SJSA1 (cell line): ENCODE measurements around the gene EFHD1. TPM values are rescaled to one million over a fixed set of nuclear protein-coding genes. Genes with fewer than 3 reads are reported as not detected.
"Not testable (repeated sequence)": the region's sequence is repeated elsewhere in the genome, so short reads cannot be mapped to it uniquely, and the experiment has no call there.

Experiments
- DNase-seq, 2 experiments: peaks; one replicate each; pipeline ENCODE4 v3.0.0-alpha.2; 2015 to 2020; ENCODE audit warnings: low spot score in 2 of 2, low read depth in 1 of 2
- H3K27ac ChIP-seq: fragments of 250-450 bp; sonication (Bioruptor Pico); 2 replicates; pipeline ENCODE4 v1.5.1; 2020; ENCODE audit warnings: mild to moderate bottlenecking, moderate library complexity
- H3K27me3 ChIP-seq: fragments of 250-450 bp; sonication (Bioruptor Pico); replicated peaks from 2 replicates; pipeline ENCODE4 v1.5.1; 2020; ENCODE audit warnings: mild to moderate bottlenecking, moderate library complexity
- H3K36me3 ChIP-seq: fragments of 250-450 bp; sonication (Bioruptor Pico); 2 replicates; pipeline ENCODE4 v1.5.1; 2020; ENCODE audit warnings: mild to moderate bottlenecking
- H3K4me1 ChIP-seq: fragments of 250-450 bp; sonication (Bioruptor Pico); replicated peaks from 2 replicates; pipeline ENCODE4 v1.6.1; 2021; ENCODE audit warnings: mild to moderate bottlenecking
- H3K4me3 ChIP-seq: fragments of 250-450 bp; sonication (Bioruptor Pico); 2 replicates; pipeline ENCODE4 v1.5.1; 2020; ENCODE audit warnings: mild to moderate bottlenecking
- H3K9me3 ChIP-seq: fragments of 250-450 bp; sonication (Bioruptor Pico); replicated peaks from 2 replicates; pipeline ENCODE4 v1.5.1; 2020; ENCODE audit warnings: mild to moderate bottlenecking
- total RNA-seq: library from RNA; depleted of rRNA; stranded (reverse); fragments of >200 nt; shearing (Covaris generic); gene quantifications from 2 replicates; pipeline ENCODE4 v1.2.3, GENCODE V29; 2014

The EFHD1 gene
- total RNA-seq, 1 experiment from 2014 or later = 0.66 TPM

DNA sequence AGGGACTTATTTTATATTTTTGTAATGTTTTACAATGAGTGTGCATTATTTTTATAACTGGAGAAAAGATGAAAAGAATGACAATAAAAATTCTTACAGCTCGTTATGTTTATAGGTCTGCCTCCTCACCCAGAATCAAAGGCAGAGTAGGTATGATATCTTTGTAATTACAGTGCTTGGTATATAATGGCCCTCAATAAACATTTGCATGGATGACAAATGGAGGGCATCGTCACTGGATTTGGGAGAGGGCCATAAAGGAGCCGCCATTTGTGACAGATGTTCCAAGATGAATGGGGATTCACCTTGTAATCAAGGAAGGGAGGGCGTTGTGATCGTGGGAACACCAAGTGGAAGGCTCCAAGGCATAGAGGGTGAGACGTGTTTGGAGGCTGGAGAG, 41.1 kb downstream of the EFHD1 start:
- Histone ChIP-seq H3K4me3 (no peak overlapping the region), H3K27me3 (no peaks in the 10 kb centered on the region), H3K36me3 (no peaks in the 10 kb centered on the region), H3K4me1 (peaks cover 7% of the 10 kb centered on the region; the same call in 1 of the 2 replicates), H3K9me3 (no peaks in the 10 kb centered on the region), H3K27ac (no peak overlapping the region)
- DNase-seq = no peak

DNA sequence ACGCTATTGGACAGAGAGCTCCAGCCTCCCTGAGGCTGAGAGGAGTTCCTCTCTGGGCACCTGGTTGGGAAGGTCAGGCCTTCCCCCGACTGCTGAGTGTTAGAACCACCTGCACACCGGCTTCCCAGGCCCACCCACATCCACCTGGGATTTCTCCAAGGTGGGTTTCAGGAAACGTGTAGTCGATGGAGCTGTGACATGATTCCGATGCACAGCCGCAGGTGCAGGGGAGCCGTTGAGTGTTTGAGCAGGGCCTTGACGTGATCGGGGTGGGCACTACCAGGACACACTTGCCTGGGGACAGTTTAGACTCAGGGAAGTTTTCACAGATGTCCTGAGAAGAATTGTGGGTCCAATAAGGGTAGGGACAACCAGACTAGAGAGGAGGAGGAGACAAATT, 42.0 kb downstream of the EFHD1 start:
- H3K4me3 ChIP-seq = no peak overlapping the region
- H3K27me3 ChIP-seq = no peaks in the 10 kb centered on the region
- DNase-seq = no peak
- no peaks in the 10 kb centered on the region for H3K9me3 ChIP-seq
- H3K4me1 ChIP-seq = peaks cover 7% of the 10 kb centered on the region; the same call in 1 of the 2 replicates
- H3K27ac ChIP-seq = no peak overlapping the region
- no peaks in the 10 kb centered on the region for H3K36me3 ChIP-seq

DNA sequence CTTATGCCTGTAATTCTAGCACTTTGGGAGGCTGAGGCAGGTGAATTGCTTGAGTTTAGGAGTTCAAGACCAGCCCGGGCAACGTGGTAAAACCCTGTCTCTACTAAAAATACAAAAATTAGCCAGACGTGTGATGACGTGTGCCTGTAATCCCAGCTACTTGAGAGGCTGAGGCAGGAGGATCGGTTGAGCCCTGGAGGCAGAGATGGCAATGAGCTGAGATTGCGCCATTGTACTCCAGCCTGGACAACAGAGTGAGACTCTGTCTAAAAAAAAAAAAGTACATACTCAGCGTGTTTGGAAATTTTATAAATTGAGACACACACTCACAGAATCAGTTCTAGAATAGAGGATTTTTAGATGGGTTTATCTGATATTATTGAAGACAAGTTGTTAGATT, 46.6 kb downstream of the EFHD1 start:
- DNase-seq = no peak
- H3K27ac ChIP-seq = no peak overlapping the region
- no peaks in the 10 kb centered on the region for H3K9me3 ChIP-seq
- no peaks in the 10 kb centered on the region for H3K4me1 ChIP-seq
- no peaks in the 10 kb centered on the region for H3K36me3 ChIP-seq
- no peaks in the 10 kb centered on the region for H3K27me3 ChIP-seq
- H3K4me3 ChIP-seq = no peak overlapping the region

DNA sequence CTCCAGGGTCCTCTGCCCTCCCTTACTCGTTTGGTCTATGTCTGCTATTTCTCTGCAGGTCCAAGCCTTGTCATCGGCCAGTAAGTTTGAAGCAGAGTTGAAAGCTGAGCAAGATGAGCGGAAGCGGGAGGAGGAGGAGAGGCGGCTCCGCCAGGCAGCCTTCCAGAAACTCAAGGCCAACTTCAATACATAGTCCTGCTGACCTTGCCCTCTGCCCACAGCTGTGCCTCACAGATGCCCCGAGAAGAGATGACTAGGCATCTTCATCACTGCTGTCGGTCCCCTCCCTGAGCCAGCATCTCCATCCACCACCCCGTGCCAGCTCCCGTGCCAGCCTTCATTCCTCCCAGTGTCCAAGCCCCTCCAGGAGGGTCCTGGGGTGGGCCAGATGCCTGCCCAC, 48.1 kb downstream of the EFHD1 start:
- no peaks in the 10 kb centered on the region for H3K4me1 ChIP-seq
- no peak overlapping the region for H3K27ac ChIP-seq
- H3K27me3 ChIP-seq = no peaks in the 10 kb centered on the region
- H3K36me3 ChIP-seq = no peaks in the 10 kb centered on the region
- no peaks in the 10 kb centered on the region for H3K9me3 ChIP-seq
- H3K4me3 ChIP-seq = no peak overlapping the region
- DNase-seq = no peak

DNA sequence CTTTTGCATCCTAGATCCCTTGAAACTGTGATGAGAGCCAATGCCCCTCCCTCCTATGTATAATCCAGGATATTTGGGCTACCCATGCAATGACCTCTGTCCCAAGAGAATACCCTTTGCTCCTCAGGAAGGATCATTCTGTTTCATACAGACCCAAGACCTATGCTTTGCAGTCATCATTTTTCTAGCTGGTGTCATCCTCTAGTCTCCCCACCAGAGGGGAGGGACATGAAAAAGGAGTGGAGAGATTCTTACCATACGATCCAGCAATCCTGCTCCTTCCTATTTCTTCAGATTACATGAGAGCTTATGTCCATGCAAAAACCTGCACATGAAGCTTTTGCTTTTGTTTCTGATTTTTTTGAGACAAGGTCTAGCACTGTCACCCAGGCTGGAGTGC, 50.0 kb downstream of the EFHD1 start:
- no peaks in the 10 kb centered on the region for H3K27me3 ChIP-seq
- DNase-seq = no peak
- no peaks in the 10 kb centered on the region for H3K36me3 ChIP-seq
- H3K4me3 ChIP-seq = no peak overlapping the region
- no peak overlapping the region for H3K27ac ChIP-seq
- H3K4me1 ChIP-seq = no peaks in the 10 kb centered on the region
- no peaks in the 10 kb centered on the region for H3K9me3 ChIP-seq

DNA sequence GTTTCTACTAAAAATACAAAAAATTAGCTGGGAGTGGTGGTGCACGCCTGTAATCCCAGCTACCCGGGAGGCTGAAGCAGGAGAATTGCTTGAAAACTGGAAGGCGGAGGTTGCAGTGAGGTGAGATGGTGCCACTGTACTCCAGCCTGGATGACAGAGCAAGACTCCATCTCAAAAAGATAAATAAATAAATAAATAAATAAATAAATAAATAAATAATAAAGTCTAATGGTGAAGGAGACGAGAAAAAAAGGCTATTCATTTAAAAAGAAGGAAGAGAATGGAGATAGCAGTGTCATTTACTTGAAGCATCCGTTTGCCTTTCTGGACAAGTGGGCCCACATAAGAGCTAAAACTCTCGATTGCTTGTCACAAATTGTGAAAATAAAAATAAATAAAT, 52.0 kb downstream of the EFHD1 start:
- H3K4me1 ChIP-seq, H3K27me3 ChIP-seq, H3K36me3 ChIP-seq, H3K27ac ChIP-seq, H3K9me3 ChIP-seq, H3K4me3 ChIP-seq, DNase-seq: not testable (repeated sequence)

DNA sequence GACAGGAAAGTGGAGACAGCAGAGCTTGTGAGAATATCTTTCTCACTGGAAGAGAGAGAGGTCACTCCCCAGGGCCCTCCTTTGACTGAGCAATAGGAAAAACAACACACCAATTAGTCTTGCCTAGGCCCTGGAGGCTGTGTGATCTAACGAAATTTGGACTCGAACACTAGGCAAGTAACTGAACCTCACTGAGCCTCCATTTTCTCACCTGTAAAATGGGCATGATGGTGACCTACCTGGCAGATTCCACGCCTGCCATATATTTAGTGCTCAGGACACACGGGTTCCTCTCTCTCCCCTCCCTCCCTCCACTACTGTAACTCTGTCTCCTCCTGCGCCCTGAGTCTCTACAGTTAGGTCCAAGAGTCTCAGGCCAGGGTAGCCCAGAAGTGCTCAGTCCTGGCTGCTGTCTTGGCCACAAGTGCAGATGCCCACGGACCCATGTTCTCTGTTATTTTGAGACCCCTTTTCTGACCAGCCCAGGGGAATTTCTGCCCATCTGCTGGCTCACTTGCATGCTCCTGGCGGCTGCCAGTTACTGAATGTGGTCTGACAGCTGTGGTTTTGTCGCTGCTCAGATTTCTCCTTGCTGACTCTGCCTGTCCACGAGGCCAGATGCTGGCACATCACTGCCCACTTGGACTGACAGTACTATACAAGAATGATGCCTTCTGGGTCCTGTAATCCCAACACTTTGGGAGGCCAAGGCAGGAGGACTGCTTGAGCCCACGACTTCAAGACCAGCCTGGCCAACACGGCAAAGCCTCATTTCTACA, 54.2 kb downstream of the EFHD1 start:
- H3K4me1 ChIP-seq = no peaks in the 10 kb centered on the region
- no peaks in the 10 kb centered on the region for H3K27me3 ChIP-seq
- H3K9me3 ChIP-seq = no peaks in the 10 kb centered on the region
- no peaks in the 10 kb centered on the region for H3K36me3 ChIP-seq
- no peak for DNase-seq
- H3K27ac ChIP-seq = no peak overlapping the region
- H3K4me3 ChIP-seq = no peak overlapping the region

DNA sequence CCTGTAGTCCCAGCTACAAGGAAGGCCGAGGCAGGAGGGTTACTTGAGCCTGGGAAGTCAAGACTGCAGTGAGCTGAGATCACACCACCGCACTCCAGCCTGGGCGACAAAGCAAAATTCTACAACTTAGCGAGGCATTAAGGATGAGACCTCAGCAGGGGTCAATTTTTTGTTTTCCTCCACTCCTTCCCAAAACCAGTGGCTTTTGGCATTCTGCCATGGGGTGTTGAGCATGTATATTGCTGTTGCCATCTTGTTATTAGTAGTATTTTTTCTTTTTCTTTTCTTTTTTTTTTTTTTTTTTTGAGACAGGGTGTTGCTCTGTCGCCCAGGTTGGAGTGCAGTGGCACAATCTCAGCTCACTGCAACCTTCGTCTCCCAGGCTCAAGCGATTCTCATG, 54.8 kb downstream of the EFHD1 start:
- Histone ChIP-seq H3K9me3 (no peaks in the 10 kb centered on the region), H3K4me1 (no peaks in the 10 kb centered on the region), H3K27me3 (no peaks in the 10 kb centered on the region), H3K36me3 (no peaks in the 10 kb centered on the region), H3K4me3 (no peak overlapping the region), H3K27ac (no peak overlapping the region)
- no peak for DNase-seq

DNA sequence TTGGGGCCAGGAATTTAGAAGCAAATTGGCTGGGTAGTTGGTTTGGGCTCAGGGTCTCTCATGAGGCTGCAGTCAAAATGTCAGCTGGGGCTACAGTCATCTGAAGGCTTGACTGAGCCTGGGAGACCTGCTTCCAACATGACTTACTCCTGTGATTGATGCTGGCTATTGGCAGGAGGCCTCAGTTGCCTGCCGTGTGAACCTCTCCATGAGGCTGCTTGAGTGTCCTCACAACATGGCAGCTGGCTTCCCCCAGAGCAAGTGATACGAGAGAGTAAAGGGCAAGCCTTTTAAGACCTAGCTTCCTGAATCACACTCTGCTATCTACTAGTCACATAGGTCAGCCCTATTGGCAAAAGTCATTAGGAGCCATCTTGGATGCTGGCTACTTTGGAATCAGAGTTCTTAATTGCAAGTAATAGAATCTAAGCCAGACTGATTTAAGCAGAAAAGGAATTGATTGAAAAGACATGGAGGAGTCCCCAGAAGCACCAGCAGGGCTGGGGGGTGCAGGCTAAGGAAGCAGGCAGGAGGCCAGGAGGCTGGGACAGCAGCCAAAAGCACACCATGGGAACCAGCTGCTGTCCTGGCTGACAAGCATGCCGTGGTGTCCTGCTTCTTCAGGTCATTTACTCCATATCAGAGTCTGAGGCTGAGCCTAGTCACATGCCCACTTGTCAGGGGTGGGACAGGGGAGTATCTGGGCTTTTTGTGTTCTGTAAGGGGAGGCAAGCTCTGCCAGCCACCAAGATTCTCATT, 55.9 kb downstream of the EFHD1 start:
- H3K9me3 ChIP-seq = no peaks in the 10 kb centered on the region
- H3K27ac ChIP-seq = no peak overlapping the region
- no peaks in the 10 kb centered on the region for H3K27me3 ChIP-seq
- DNase-seq = no peak
- H3K4me1 ChIP-seq = no peaks in the 10 kb centered on the region
- no peaks in the 10 kb centered on the region for H3K36me3 ChIP-seq
- H3K4me3 ChIP-seq = no peak overlapping the region

DNA sequence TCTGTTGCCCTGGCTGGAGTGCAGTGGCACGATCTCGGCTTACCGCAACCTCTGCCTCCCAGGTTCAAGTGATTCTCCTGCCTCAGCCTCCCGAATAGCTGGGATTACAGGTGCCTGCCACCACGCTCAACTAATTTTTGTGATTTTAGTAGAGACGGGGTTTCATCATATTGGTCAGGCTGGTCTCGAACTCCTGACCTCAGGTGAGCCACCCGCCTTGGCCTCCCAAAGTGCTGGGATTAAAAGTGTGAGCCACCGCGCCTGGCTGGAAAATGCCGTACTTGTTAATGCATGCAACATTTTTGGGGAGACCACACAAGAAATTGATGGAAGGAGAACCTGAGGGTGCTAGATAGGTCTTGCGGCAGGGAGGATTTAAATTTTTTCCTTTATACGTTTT, 57.7 kb downstream of the EFHD1 start:
- not testable (repeated sequence) for H3K4me3 ChIP-seq, H3K9me3 ChIP-seq, H3K27me3 ChIP-seq, H3K36me3 ChIP-seq, H3K27ac ChIP-seq, H3K4me1 ChIP-seq
- peak in 1 of 2 experiments; percentile 5 for DNase-seq

DNA sequence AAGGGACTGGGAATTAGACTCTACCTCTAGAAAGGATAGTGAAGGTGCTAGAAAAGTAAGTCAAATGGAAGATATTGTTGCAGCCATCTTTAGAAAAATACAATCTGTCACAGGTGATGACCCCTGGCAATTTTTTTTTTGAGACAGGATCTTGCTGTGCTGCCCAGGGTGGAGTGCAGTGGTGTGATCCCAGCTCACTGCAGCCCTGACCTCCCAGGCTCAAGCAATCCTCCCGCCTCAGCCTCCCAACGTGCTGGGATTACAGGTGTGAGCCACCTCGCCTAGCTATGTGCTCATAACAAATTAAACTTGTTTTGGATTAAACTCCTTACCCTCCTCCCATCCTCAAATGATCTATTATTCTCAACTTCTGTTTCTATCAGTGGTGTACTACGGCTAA, 59.9 kb downstream of the EFHD1 start:
- Histone ChIP-seq H3K9me3 (no peaks in the 10 kb centered on the region), H3K36me3 (peaks cover 6% of the 10 kb centered on the region), H3K27me3 (no peaks in the 10 kb centered on the region), H3K4me3 (no peak overlapping the region), H3K4me1 (peaks cover 9% of the 10 kb centered on the region), H3K27ac (no peak overlapping the region)
- peak in 1 of 2 experiments; percentile 10 for DNase-seq

DNA sequence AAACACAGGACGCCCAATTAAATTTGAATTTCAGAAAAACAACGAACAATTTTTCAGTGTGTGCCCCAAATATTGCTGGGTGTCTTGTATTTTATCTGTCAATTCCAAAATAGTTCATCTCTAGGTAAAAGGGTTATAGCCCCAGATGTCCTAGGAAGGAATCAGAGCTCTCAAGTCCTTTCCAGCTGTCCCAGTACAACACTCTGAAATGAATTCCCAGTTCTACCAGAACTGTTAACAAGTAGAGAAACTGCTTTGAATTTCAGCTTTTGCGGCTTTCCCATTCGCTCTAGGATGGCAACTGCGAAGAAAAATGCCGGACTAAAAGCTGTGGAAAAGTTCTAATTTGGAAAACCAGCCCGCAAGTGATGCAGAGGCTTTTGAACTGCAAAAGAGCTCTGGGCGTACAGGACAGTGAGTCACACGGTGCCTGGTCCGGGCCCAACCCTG, 63.2 kb downstream of the EFHD1 start:
- Histone ChIP-seq H3K36me3 (peaks cover 19% of the 10 kb centered on the region), H3K9me3 (no peaks in the 10 kb centered on the region), H3K4me1 (peaks cover 16% of the 10 kb centered on the region), H3K27ac (no peak overlapping the region), H3K27me3 (no peaks in the 10 kb centered on the region), H3K4me3 (peak overlapping the region; percentile 90)
- DNase-seq = no peak

DNA sequence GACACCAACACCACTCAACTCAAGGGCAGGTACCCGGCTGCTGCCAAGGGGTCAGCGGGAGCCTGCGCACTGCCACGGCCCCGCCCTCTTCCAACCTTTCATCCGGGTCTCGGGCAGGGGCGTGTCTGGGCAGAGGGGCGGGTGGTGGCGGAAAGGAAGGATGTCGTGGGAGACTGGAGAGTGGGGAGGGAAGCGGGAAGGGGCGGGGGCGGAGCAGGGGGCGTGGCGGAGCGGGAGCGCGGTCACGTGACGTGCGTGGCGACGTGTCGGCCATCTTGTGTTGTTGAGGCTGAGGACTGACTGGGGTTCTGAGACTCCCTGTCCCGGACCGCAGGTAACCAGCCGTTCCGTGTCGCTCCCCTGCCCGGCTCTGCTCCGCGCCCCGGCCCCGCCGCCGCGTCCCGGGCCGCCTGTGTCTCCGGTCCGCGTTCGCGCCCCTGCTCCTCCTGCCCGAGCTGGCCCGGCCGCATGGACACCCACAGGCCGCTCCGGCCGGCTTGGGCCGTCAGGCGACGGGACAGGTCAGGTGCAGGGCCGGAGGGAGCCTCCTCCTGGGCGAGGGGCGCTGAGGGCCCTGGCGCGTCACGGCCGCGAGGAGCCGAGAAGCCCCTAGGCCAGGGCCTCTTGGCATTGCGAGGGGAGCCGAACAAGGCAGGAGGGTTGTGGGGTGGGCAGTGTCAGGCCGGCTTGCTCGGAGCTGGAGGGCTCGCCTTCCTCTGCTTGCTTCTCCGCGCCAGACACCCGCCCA, 63.8 kb downstream of the EFHD1 start, which contains the start of gene GIGYF2:
GIGYF2 (plus strand) TSS at position 273 of the 748 bp plus-strand sequence. CDS start 37,867 bp downstream, outside the sequence.
- no peaks in the 10 kb centered on the region for H3K27me3 ChIP-seq
- no peaks in the 10 kb centered on the region for H3K9me3 ChIP-seq
- DNase-seq = peak; percentile 93 to 98
- peaks cover 16% of the 10 kb centered on the region for H3K4me1 ChIP-seq
- peak within 1 kb of the TSS; percentile 34 for H3K27ac ChIP-seq
- H3K4me3 ChIP-seq = peak within 1 kb of the TSS; percentile 90
- peaks cover 19% of the 10 kb centered on the region for H3K36me3 ChIP-seq

DNA sequence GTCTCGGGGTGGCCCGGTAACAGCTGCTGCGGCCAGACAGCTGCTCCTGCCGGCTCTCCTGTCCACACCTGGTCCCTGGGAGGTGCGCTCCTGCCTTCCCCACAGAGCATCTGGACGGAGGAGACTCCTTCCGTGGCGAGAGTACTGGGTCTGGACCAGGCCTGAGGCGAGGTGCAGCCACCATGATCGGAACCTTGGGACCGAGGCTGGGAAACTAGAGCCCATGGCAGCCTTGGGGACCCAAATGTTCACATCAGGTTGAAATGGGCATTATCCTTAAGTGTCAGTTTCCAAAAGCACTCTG, 64.4 kb downstream of the EFHD1 start:
- Histone ChIP-seq H3K4me3 (peak overlapping the region; percentile 90), H3K4me1 (peaks cover 16% of the 10 kb centered on the region), H3K9me3 (no peaks in the 10 kb centered on the region), H3K36me3 (peaks cover 24% of the 10 kb centered on the region), H3K27ac (peak overlapping the region; percentile 34), H3K27me3 (no peaks in the 10 kb centered on the region)
- no peak for DNase-seq
